ENCODE results near the gene SALL2. TPM values are rescaled to one million over a fixed set of nuclear protein-coding genes. Genes with fewer than 3 reads are reported as not detected.

The SALL2 gene
- total RNA-seq, 1 experiment from 2014 or later = 3.5 TPM

DNA sequence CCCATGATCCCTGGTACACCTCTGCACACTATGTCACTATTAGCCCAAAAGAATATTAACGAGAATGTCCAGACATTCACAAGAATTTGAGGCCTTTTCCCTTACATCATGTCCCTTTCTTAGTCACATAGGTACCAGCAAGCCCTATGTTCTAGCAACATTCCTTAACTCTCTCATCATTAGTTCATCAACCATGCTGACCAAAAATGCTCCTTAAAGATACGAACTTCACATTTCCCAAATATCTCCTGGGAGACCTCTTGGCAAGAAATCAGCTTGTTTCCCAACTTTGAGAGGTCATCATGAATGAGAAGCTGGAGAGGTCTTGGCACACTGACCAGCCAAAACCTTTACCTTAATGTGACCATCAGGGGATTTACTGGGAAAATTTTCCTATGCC is 4.6 kb downstream of the SALL2 start:
- CTCF ChIA-PET = interaction anchor here (0.6 kb wide), 1 partner anchor 33 kb away, joined by 10 read pairs; no protein-coding TSS in a partner anchor
- Mint-ChIP-seq H3K27ac (ENCODE audit: unreplicated experiment) (no peak overlapping the region), H3K27me3 (ENCODE audit: unreplicated experiment) (peaks cover 37% of the 10 kb centered on the region), H3K9me3 (ENCODE audit: low read depth, unreplicated experiment) (no peaks in the 10 kb centered on the region), H3K4me1 (ENCODE audit: low read depth, unreplicated experiment) (no peaks in the 10 kb centered on the region), H3K36me3 (ENCODE audit: insufficient read depth, unreplicated experiment) (peaks cover 9% of the 10 kb centered on the region), H3K4me3 (ENCODE audit: low read depth, unreplicated experiment) (no peak overlapping the region)
- no peak for DNase-seq
- BruUV-seq (replicated peaks) = no TSS peak
- TF ChIP-seq, protein P1, sequence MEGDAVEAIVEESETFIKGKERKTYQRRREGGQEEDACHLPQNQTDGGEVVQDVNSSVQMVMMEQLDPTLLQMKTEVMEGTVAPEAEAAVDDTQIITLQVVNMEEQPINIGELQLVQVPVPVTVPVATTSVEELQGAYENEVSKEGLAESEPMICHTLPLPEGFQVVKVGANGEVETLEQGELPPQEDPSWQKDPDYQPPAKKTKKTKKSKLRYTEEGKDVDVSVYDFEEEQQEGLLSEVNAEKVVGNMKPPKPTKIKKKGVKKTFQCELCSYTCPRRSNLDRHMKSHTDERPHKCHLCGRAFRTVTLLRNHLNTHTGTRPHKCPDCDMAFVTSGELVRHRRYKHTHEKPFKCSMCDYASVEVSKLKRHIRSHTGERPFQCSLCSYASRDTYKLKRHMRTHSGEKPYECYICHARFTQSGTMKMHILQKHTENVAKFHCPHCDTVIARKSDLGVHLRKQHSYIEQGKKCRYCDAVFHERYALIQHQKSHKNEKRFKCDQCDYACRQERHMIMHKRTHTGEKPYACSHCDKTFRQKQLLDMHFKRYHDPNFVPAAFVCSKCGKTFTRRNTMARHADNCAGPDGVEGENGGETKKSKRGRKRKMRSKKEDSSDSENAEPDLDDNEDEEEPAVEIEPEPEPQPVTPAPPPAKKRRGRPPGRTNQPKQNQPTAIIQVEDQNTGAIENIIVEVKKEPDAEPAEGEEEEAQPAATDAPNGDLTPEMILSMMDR (IDR thresholded peaks at IDR 0.05; ENCODE audit: unreplicated experiment) = no peak
- intact Hi-C loops (cut with micrococcal nuclease; ENCODE audit: unreplicated experiment) = no loop called here

DNA sequence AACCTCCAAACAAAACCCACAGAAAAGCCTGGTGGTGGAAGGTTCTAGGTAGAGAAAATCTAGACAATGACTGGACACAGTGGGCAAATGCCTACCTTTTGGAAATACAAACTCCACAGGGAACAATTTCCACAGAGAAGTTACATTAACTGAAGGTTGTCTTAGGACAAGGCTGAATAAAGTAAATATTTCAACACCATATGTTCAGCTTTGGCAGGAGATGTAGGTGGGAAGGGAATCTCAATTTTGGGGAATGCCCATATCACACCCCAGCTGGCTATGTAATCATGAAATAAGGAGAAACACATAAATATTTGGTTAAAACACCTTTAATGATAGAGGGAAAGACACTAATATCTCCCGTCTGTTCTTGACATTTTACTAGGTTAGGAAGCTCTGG is 5.4 kb downstream of the SALL2 start:
- peaks cover 1% of the 10 kb centered on the region for H3K36me3 Mint-ChIP-seq (ENCODE audit: insufficient read depth, unreplicated experiment)
- H3K4me1 Mint-ChIP-seq (ENCODE audit: low read depth, unreplicated experiment) = no peaks in the 10 kb centered on the region
- H3K27ac Mint-ChIP-seq (ENCODE audit: unreplicated experiment) = no peak overlapping the region
- no TSS peak for BruUV-seq (replicated peaks)
- CTCF ChIA-PET = no interaction called here
- TF ChIP-seq, protein P1 (IDR thresholded peaks at IDR 0.05; ENCODE audit: unreplicated experiment) = no peak
- no peak overlapping the region for H3K4me3 Mint-ChIP-seq (ENCODE audit: low read depth, unreplicated experiment)
- H3K9me3 Mint-ChIP-seq (ENCODE audit: low read depth, unreplicated experiment) = no peaks in the 10 kb centered on the region
- intact Hi-C loops (cut with micrococcal nuclease; ENCODE audit: unreplicated experiment) = no loop called here
- H3K27me3 Mint-ChIP-seq (ENCODE audit: unreplicated experiment) = peaks cover 37% of the 10 kb centered on the region
- DNase-seq = no peak

DNA sequence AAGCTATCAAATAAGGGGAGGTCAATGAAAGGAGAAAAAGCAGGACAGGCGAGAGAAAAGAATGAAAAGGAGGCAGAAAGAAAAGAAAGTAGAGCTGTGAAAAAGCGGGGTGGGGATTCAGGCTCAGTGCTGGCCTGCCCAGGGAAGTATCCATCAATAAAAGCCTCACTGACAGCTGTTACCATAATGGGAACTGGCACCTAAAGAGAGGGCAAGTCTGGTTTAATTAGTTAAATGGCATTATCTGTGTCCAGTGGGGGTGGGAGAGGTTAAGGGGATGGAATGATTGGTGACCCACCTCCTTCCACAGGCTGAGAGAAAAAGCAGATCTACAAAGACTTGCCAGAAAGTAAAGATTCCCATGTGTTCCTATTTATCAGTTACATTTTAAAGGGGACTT is 7.4 kb downstream of the SALL2 start:
- intact Hi-C loops (cut with micrococcal nuclease; ENCODE audit: unreplicated experiment) = no loop called here
- no peaks in the 10 kb centered on the region for H3K4me1 Mint-ChIP-seq (ENCODE audit: low read depth, unreplicated experiment)
- DNase-seq = no peak
- H3K27ac Mint-ChIP-seq (ENCODE audit: unreplicated experiment) = no peak overlapping the region
- BruUV-seq (replicated peaks) = no TSS peak
- H3K36me3 Mint-ChIP-seq (ENCODE audit: insufficient read depth, unreplicated experiment) = no peaks in the 10 kb centered on the region
- TF ChIP-seq, protein P1 (IDR thresholded peaks at IDR 0.05; ENCODE audit: unreplicated experiment) = no peak
- no peaks in the 10 kb centered on the region for H3K9me3 Mint-ChIP-seq (ENCODE audit: low read depth, unreplicated experiment)
- H3K27me3 Mint-ChIP-seq (ENCODE audit: unreplicated experiment) = peaks cover 28% of the 10 kb centered on the region
- CTCF ChIA-PET = no interaction called here
- H3K4me3 Mint-ChIP-seq (ENCODE audit: low read depth, unreplicated experiment) = no peak overlapping the region

DNA sequence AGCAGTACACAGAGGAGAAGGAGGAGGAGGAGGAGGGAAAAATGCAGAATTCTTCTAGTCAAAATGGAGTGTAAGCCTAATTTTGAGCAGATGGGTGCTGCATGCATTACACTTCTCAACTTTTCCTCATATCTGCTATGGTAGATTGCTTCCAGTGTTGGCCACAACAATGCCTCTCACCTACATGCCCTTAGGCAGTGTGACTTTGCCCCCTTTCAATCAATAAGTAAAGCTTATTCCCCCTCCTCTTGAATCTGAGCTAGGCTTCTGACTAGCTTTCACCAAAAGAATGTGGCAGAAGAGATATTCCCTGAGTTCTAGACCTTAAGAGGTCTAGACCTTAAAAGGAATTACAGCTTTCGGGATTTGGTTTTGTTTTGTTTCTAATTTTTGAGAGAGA is 11.8 kb downstream of the SALL2 start:
- H3K4me3 Mint-ChIP-seq (ENCODE audit: low read depth, unreplicated experiment) = no peak overlapping the region
- H3K9me3 Mint-ChIP-seq (ENCODE audit: low read depth, unreplicated experiment) = no peaks in the 10 kb centered on the region
- H3K27me3 Mint-ChIP-seq (ENCODE audit: unreplicated experiment) = peaks cover 14% of the 10 kb centered on the region
- H3K27ac Mint-ChIP-seq (ENCODE audit: unreplicated experiment) = no peak overlapping the region
- H3K36me3 Mint-ChIP-seq (ENCODE audit: insufficient read depth, unreplicated experiment) = peaks cover 31% of the 10 kb centered on the region
- TF ChIP-seq, protein P1 (IDR thresholded peaks at IDR 0.05; ENCODE audit: unreplicated experiment) = no peak
- no TSS peak for BruUV-seq (replicated peaks)
- no peak for DNase-seq
- CTCF ChIA-PET = no interaction called here
- peaks cover 10% of the 10 kb centered on the region for H3K4me1 Mint-ChIP-seq (ENCODE audit: low read depth, unreplicated experiment)
- intact Hi-C loops (cut with micrococcal nuclease; ENCODE audit: unreplicated experiment) = loop anchor here (5.0 kb wide), 1 partner anchor 43 kb away; no protein-coding TSS in a partner anchor
